Thyroid gland (tissue), 4 donors: ENCODE data around the gene FAM120A.

Experiments used
- CTCF ChIP-seq, 6 experiments: fragments of 200-600 bp in 3 of 6; fragments of 450-650 bp in 3 of 6; sonication (generic) in 3 of 6; IDR thresholded peaks; one replicate each; pipeline ENCODE4 v1.5.1; 2016 to 2019; ENCODE audit warnings: antibody characterized with exemption in 6 of 6, mild to moderate bottlenecking in 2 of 6, inconsistent platforms in 1 of 6, moderate library complexity in 1 of 6
- POLR2A ChIP-seq, 2 donors: fragments of 450-650 bp; IDR thresholded peaks; one replicate each; pipeline ENCODE4 v1.6.1; 2017; ENCODE audit warnings: antibody characterized with exemption in 2 of 2, mild to moderate bottlenecking in 2 of 2, moderate library complexity in 1 of 2

- TF ChIP-seq POLR2A (IDR thresholded peaks at IDR 0.05): no peak
- no peak for TF ChIP-seq CTCF (IDR thresholded peaks at IDR 0.05)
These were observed 120.7 kb downstream of the FAM120A start for GRCh38 chr9:93572221-93572620.
